ENCODE data around the gene EVI5.
"Not testable (repeated sequence)": the region's sequence is repeated elsewhere in the genome, so short reads cannot be mapped to it uniquely, and the experiment has no call there.

EVI5 gene

GRCh38 chr1:92778376-92778775, 6.5 kb downstream of the EVI5 start:
- no peak for FAIRE-seq
- DNase-seq (ENCODE audit: insufficient read length, low spot score) = no peak
- TF ChIP-seq, protein P1, sequence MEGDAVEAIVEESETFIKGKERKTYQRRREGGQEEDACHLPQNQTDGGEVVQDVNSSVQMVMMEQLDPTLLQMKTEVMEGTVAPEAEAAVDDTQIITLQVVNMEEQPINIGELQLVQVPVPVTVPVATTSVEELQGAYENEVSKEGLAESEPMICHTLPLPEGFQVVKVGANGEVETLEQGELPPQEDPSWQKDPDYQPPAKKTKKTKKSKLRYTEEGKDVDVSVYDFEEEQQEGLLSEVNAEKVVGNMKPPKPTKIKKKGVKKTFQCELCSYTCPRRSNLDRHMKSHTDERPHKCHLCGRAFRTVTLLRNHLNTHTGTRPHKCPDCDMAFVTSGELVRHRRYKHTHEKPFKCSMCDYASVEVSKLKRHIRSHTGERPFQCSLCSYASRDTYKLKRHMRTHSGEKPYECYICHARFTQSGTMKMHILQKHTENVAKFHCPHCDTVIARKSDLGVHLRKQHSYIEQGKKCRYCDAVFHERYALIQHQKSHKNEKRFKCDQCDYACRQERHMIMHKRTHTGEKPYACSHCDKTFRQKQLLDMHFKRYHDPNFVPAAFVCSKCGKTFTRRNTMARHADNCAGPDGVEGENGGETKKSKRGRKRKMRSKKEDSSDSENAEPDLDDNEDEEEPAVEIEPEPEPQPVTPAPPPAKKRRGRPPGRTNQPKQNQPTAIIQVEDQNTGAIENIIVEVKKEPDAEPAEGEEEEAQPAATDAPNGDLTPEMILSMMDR (IDR thresholded peaks at IDR 0.05; ENCODE audit: insufficient read depth, missing control alignments) = no peak

DNA sequence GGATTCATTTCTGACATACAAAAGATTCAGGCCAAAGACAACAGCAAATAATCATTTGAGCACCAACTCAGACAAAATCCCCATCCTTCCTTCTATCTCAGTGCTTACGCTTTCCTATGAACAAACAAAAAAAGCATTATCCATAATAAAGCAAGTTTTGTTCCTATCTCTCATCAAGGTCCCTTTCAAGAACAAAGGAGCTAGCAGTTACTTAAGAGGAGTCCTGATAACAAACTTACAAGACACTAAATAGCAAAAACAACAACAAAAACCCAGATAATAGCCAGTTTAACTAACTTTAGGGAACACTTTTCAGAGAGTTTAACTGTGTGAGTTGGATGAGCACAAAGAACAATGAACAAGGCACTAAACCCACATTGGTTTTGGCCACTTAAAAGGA, 10.5 kb downstream of the EVI5 start:
- no peak for FAIRE-seq
- TF ChIP-seq, protein P1 (IDR thresholded peaks at IDR 0.05; ENCODE audit: insufficient read depth, missing control alignments) = no peak
- no peak for DNase-seq (ENCODE audit: insufficient read length, low spot score)

DNA sequence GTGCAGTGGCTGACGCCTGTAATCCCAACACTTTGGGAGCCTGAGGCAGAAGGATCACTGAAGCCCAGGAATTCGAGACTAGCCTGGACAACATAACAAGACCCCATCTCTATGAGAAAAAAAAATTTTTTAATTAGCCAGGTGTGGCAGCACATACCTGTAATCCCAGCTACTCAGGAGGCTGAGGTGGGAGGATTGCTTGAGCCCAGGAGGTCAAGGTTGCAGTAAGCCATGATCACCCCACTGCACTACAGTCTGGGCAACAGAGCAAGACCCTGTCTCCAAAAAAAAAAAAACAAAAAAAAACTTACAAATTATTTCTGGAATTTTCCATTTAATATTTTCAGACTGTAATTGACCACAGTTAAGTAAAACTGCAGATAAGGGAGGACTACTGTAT, 11.2 kb downstream of the EVI5 start:
- DNase-seq (ENCODE audit: insufficient read length, low spot score); FAIRE-seq: not testable (repeated sequence)

DNA sequence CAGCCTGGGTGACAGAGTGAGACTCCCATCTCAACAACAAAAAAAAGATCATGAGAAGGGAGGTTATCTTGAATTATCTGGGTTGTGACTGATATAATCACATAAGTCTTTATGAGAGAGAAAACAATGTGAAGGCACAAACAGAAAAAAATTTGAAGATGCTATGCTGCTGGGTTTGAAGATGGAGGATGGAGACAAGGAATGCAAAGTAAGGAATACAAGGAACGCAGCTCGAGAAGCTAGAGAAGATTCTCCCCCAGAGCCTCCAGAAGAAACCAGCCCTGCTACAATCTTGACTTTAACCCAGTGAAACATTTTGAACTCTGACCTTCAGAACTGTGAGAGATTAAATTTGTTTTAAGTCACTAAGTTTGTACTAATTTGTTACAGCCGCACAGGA, 15.1 kb downstream of the EVI5 start:
- FAIRE-seq (no peak), DNase-seq (ENCODE audit: insufficient read length, low spot score) (no peak)
- TF ChIP-seq, protein P1 (IDR thresholded peaks at IDR 0.05; ENCODE audit: insufficient read depth, missing control alignments) = no peak

GRCh38 chr1:92768915-92769314, 16.0 kb downstream of the EVI5 start:
- TF ChIP-seq, protein P1 (IDR thresholded peaks at IDR 0.05; ENCODE audit: insufficient read depth, missing control alignments) = no peak
- FAIRE-seq = no peak
- no peak for DNase-seq (ENCODE audit: insufficient read length, low spot score)

GRCh38 chr1:92768296-92768695, 16.6 kb downstream of the EVI5 start:
- DNase-seq (ENCODE audit: insufficient read length, low spot score) (no peak), FAIRE-seq (no peak)

DNA sequence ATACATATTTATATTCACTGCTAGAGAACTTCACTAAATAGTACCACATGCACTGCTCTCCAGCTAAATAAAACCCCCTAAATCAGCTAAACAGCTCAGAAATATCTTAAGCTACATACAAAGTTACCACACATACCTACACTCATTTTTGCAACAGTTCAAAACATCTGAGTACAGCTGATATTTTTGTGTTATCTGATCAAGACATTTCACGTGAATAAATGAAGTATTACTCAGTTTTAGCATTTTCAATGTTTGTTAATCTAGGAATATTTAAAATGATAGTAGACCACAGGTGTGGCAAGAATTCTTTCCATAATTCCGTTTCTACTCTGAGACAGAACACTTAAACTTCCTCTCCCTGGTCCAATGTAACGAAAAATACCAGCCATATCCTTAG, 20.8 kb downstream of the EVI5 start:
- DNase-seq (ENCODE audit: insufficient read length, low spot score) = no peak
- no peak for FAIRE-seq
- TF ChIP-seq, protein P1 (IDR thresholded peaks at IDR 0.05; ENCODE audit: insufficient read depth, missing control alignments) = no peak

More at GRCh38 chr1:92768296-92768695, 16.6 kb downstream of the EVI5 start:
- TF ChIP-seq, protein P1 (IDR thresholded peaks at IDR 0.05; ENCODE audit: insufficient read depth, missing control alignments) = no peak

DNA sequence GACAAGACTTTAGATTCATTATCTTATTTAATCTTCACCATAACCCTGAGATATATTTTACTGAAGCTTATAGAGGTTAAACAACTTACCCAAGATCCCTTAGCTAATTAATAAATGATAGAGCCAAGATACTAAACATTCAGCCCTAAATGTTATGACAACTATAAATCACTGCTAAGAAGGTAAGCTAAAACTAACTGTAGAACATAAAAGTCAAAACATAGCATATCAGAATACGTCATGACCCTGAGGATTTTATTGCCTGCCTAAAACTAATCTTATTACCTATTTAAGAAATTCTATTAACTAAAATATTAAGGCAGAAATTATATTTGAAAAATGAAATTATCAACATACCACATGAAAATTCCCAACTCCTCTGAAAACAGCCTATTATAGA, 22.6 kb downstream of the EVI5 start:
- no peak for FAIRE-seq
- TF ChIP-seq, protein P1 (IDR thresholded peaks at IDR 0.05; ENCODE audit: insufficient read depth, missing control alignments) = no peak
- DNase-seq (ENCODE audit: insufficient read length, low spot score) = no peak

All from D721Med (cell line).